Measurements from ENCODE around the gene CDC42EP4.

Gene CDC42EP4

GRCh38 chr17:73293031-73293430 lies 18.8 kb downstream of the CDC42EP4 start:
- no peaks in the 10 kb centered on the region for H3K79me2 ChIP-seq (ENCODE audit: insufficient read depth, low read length)
- no peaks in the 10 kb centered on the region for H3K27me3 ChIP-seq (ENCODE audit: insufficient read depth, low read length, poor library complexity, severe bottlenecking)
- no peaks in the 10 kb centered on the region for H3K9me3 ChIP-seq (ENCODE audit: insufficient read depth, low read depth, low read length)
- no peak overlapping the region for H3K4me3 ChIP-seq (ENCODE audit: low read length, poor library complexity, severe bottlenecking)
- H2AFZ ChIP-seq (ENCODE audit: low read length), result no peak overlapping the region
- no peak overlapping the region for H3K4me2 ChIP-seq (ENCODE audit: low read depth, low read length, poor library complexity, severe bottlenecking)
- TF ChIP-seq EZH2phosphoT487 (IDR thresholded peaks at IDR 0.05; ENCODE audit: borderline replicate concordance), result no peak
- no peak for TF ChIP-seq CTCF (conservative IDR thresholded peaks at IDR 0.05; ENCODE audit: low read length)
- H3K9me2 ChIP-seq (replicated peaks; ENCODE audit: low read depth, low read length), result no peaks in the 10 kb centered on the region
- H3K36me3 ChIP-seq (ENCODE audit: insufficient read depth, low read length), result no peaks in the 10 kb centered on the region
- H3K9ac ChIP-seq (ENCODE audit: low read depth, low read length, poor library complexity, severe bottlenecking), result no peak overlapping the region
- H3F3A ChIP-seq (ENCODE audit: low read depth), result no peaks in the 10 kb centered on the region
- no peaks in the 10 kb centered on the region for H4K20me1 ChIP-seq (ENCODE audit: insufficient read depth, low read length, poor library complexity, severe bottlenecking)
- peaks cover 22% of the 10 kb centered on the region for H3K4me1 ChIP-seq (ENCODE audit: insufficient read depth, low read length, poor library complexity, severe bottlenecking)

- H3K4me1 ChIP-seq (ENCODE audit: insufficient read depth, low read length, poor library complexity, severe bottlenecking), result peaks cover 22% of the 10 kb centered on the region
- no peaks in the 10 kb centered on the region for H3K79me2 ChIP-seq (ENCODE audit: insufficient read depth, low read length)
- H4K20me1 ChIP-seq (ENCODE audit: insufficient read depth, low read length, poor library complexity, severe bottlenecking), result no peaks in the 10 kb centered on the region
- no peak overlapping the region for H3K9ac ChIP-seq (ENCODE audit: low read depth, low read length, poor library complexity, severe bottlenecking)
- H3K4me3 ChIP-seq (ENCODE audit: low read length, poor library complexity, severe bottlenecking), result no peak overlapping the region
- H3K36me3 ChIP-seq (ENCODE audit: insufficient read depth, low read length), result no peaks in the 10 kb centered on the region
- H3F3A ChIP-seq (ENCODE audit: low read depth), result no peaks in the 10 kb centered on the region
- no peak overlapping the region for H2AFZ ChIP-seq (ENCODE audit: low read length)
- H3K9me2 ChIP-seq (replicated peaks; ENCODE audit: low read depth, low read length), result no peaks in the 10 kb centered on the region
- no peaks in the 10 kb centered on the region for H3K27me3 ChIP-seq (ENCODE audit: insufficient read depth, low read length, poor library complexity, severe bottlenecking)
- TF ChIP-seq EZH2phosphoT487 (IDR thresholded peaks at IDR 0.05; ENCODE audit: borderline replicate concordance) (no peak), CTCF (conservative IDR thresholded peaks at IDR 0.05; ENCODE audit: low read length) (no peak)
- H3K9me3 ChIP-seq (ENCODE audit: insufficient read depth, low read depth, low read length), result no peaks in the 10 kb centered on the region
- peak overlapping the region; percentile 71 for H3K4me2 ChIP-seq (ENCODE audit: low read depth, low read length, poor library complexity, severe bottlenecking)
Observed at GRCh38 chr17:73292031-73292531, 19.7 kb downstream of the CDC42EP4 start.

- Histone ChIP-seq H3F3A (ENCODE audit: low read depth) (no peaks in the 10 kb centered on the region), H3K4me1 (ENCODE audit: insufficient read depth, low read length, poor library complexity, severe bottlenecking) (peaks cover 22% of the 10 kb centered on the region), H3K36me3 (ENCODE audit: insufficient read depth, low read length) (no peaks in the 10 kb centered on the region), H3K9me3 (ENCODE audit: insufficient read depth, low read depth, low read length) (no peaks in the 10 kb centered on the region), H3K9ac (ENCODE audit: low read depth, low read length, poor library complexity, severe bottlenecking) (no peak overlapping the region), H2AFZ (ENCODE audit: low read length) (no peak overlapping the region), H3K9me2 (replicated peaks; ENCODE audit: low read depth, low read length) (no peaks in the 10 kb centered on the region), H3K4me2 (ENCODE audit: low read depth, low read length, poor library complexity, severe bottlenecking) (peak overlapping the region; percentile 71), H3K4me3 (ENCODE audit: low read length, poor library complexity, severe bottlenecking) (peak overlapping the region; percentile 35), H4K20me1 (ENCODE audit: insufficient read depth, low read length, poor library complexity, severe bottlenecking) (no peaks in the 10 kb centered on the region), H3K27me3 (ENCODE audit: insufficient read depth, low read length, poor library complexity, severe bottlenecking) (no peaks in the 10 kb centered on the region), H3K79me2 (ENCODE audit: insufficient read depth, low read length) (no peaks in the 10 kb centered on the region)
- no peak for TF ChIP-seq EZH2phosphoT487 (IDR thresholded peaks at IDR 0.05; ENCODE audit: borderline replicate concordance)
- no peak for TF ChIP-seq CTCF (conservative IDR thresholded peaks at IDR 0.05; ENCODE audit: low read length)
Observed at GRCh38 chr17:73291260-73291801, 20.5 kb downstream of the CDC42EP4 start.

All from Loucy (cell line).